Measurements from ENCODE around the gene SKOR1. TPM values are rescaled to one million over a fixed set of nuclear protein-coding genes. Genes with fewer than 3 reads are reported as not detected.

Gene SKOR1
- total and polyA plus RNA-seq, 2 of the 4 experiments (the other 2 are of a cell fraction) = 0.03 TPM; not detected in 1

DNA sequence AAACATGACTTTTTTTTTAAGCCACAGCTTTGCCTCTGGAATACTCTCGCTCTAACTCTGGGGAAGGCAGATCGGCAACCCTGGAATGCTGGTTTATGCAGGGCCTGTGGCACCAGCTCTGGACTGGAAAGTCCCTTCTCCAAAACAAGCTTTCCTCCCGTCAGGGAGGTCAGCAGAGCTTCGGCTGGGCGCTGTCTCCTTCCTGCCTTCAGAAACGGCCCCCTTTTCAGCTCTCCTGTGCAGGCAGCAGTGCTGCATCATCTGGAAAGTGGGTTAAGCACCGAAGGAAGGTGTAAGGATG lies 42.7 kb upstream of the SKOR1 start:
- 0 out of 2 replicates have a peak, but pooled peaks cover 3% of the 10 kb centered on the region for H4K20me1 ChIP-seq (ENCODE audit: insufficient read depth, low read length)
- H2AFZ ChIP-seq (replicated peaks; ENCODE audit: low read length, poor library complexity) = no peak overlapping the region
- no peak overlapping the region for H3K18ac ChIP-seq (ENCODE audit: low read depth, low read length)
- H3K27me3 ChIP-seq (ENCODE audit: control insufficient read depth, insufficient read depth, low read length) = no peaks in the 10 kb centered on the region
- CTCF ChIA-PET = no interaction called here
- POLR2A ChIA-PET (ENCODE audit: unreplicated experiment) = no interaction called here
- no peak overlapping the region for H3K23ac ChIP-seq (ENCODE audit: low read depth, low read length)
- no peak overlapping the region for H4K91ac ChIP-seq (ENCODE audit: insufficient read depth, low read depth, low read length)
- H2AK9ac ChIP-seq (replicated peaks; ENCODE audit: low read depth, low read length, poor library complexity) = no peak overlapping the region
- no peak overlapping the region for H2BK120ac ChIP-seq (ENCODE audit: low read depth, low read length)
- TF ChIP-seq, protein P1, sequence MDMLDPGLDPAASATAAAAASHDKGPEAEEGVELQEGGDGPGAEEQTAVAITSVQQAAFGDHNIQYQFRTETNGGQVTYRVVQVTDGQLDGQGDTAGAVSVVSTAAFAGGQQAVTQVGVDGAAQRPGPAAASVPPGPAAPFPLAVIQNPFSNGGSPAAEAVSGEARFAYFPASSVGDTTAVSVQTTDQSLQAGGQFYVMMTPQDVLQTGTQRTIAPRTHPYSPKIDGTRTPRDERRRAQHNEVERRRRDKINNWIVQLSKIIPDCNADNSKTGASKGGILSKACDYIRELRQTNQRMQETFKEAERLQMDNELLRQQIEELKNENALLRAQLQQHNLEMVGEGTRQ (IDR thresholded peaks at IDR 0.05; ENCODE audit: low read depth, low read length) = no peak
- TF ChIP-seq BHLHE40 (IDR thresholded peaks at IDR 0.05; ENCODE audit: low read depth, low read length) = no peak
- TF ChIP-seq CHD1 (IDR thresholded peaks at IDR 0.05; ENCODE audit: low read depth, low read length) = no peak
- no peak for TF ChIP-seq MXI1 (IDR thresholded peaks at IDR 0.05; ENCODE audit: borderline replicate concordance, low read depth, low read length)
- TF ChIP-seq RAD21 (IDR thresholded peaks at IDR 0.05; ENCODE audit: low read length) = no peak
- TF ChIP-seq, protein P2, sequence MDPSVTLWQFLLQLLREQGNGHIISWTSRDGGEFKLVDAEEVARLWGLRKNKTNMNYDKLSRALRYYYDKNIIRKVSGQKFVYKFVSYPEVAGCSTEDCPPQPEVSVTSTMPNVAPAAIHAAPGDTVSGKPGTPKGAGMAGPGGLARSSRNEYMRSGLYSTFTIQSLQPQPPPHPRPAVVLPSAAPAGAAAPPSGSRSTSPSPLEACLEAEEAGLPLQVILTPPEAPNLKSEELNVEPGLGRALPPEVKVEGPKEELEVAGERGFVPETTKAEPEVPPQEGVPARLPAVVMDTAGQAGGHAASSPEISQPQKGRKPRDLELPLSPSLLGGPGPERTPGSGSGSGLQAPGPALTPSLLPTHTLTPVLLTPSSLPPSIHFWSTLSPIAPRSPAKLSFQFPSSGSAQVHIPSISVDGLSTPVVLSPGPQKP (IDR thresholded peaks at IDR 0.05; ENCODE audit: borderline replicate concordance, low read depth, low read length) = no peak
- no peak for TF ChIP-seq MAZ (IDR thresholded peaks at IDR 0.05; ENCODE audit: borderline replicate concordance, low read depth, low read length)
- no peak for TF ChIP-seq MAFK (IDR thresholded peaks at IDR 0.05; ENCODE audit: low read depth, low read length)
- TF ChIP-seq, protein P3, sequence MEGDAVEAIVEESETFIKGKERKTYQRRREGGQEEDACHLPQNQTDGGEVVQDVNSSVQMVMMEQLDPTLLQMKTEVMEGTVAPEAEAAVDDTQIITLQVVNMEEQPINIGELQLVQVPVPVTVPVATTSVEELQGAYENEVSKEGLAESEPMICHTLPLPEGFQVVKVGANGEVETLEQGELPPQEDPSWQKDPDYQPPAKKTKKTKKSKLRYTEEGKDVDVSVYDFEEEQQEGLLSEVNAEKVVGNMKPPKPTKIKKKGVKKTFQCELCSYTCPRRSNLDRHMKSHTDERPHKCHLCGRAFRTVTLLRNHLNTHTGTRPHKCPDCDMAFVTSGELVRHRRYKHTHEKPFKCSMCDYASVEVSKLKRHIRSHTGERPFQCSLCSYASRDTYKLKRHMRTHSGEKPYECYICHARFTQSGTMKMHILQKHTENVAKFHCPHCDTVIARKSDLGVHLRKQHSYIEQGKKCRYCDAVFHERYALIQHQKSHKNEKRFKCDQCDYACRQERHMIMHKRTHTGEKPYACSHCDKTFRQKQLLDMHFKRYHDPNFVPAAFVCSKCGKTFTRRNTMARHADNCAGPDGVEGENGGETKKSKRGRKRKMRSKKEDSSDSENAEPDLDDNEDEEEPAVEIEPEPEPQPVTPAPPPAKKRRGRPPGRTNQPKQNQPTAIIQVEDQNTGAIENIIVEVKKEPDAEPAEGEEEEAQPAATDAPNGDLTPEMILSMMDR (conservative IDR thresholded peaks at IDR 0.05; ENCODE audit: low read depth, low read length) = no peak
- no peak for TF ChIP-seq FOS (IDR thresholded peaks at IDR 0.05; ENCODE audit: low read depth, low read length)
- no peak for TF ChIP-seq NFE2L2 (IDR thresholded peaks at IDR 0.05; ENCODE audit: low read depth, low read length)
- no peak for TF ChIP-seq POLR2A (IDR thresholded peaks at IDR 0.05; ENCODE audit: low read depth, low read length)
- TF ChIP-seq RCOR1 (IDR thresholded peaks at IDR 0.05; ENCODE audit: insufficient replicate concordance, low read length) = no peak
- TF ChIP-seq SMC3 (IDR thresholded peaks at IDR 0.05; ENCODE audit: low read depth, low read length) = no peak
- TF ChIP-seq CEBPB (IDR thresholded peaks at IDR 0.05; ENCODE audit: low read depth, low read length) = no peak
- TF ChIP-seq RFX5 (IDR thresholded peaks at IDR 0.05; ENCODE audit: low read depth, low read length) = no peak
- H3K56ac ChIP-seq (ENCODE audit: extremely low read depth, insufficient read depth, low read length) = no peak overlapping the region
- H4K5ac ChIP-seq (ENCODE audit: low read depth, low read length) = no peak overlapping the region
- H3K4me2 ChIP-seq (ENCODE audit: low read depth, low read length) = no peak overlapping the region
- intact Hi-C loops (cut with micrococcal nuclease) = no loop called here
- dilution Hi-C loops (cut with HindIII; ENCODE audit: low sequenced_read_pairs, unreplicated experiment) = no loop called here
- DNase-seq (no peak), ATAC-seq (ENCODE audit: low read depth) (no peak)
- no TSS peak for BruUV-seq (replicated peaks)
- no peak overlapping the region for H4K8ac ChIP-seq (ENCODE audit: low read depth in 2 of 2, low read length in 2 of 2)
- no peaks in the 10 kb centered on the region for H3K4me1 ChIP-seq (ENCODE audit: control insufficient read depth, insufficient read depth, low read length)
- no peak overlapping the region for H3K9ac ChIP-seq (ENCODE audit: low read depth, low read length)
- no peak overlapping the region for H2BK20ac ChIP-seq (ENCODE audit: low read depth, low read length)
- H3K14ac ChIP-seq (replicated peaks; ENCODE audit: low read depth, low read length) = no peak overlapping the region
- H2AK5ac ChIP-seq (ENCODE audit: low read depth, low read length) = no peak overlapping the region
- in situ Hi-C loops (cut with MboI; ENCODE audit: low sequenced_read_pairs) = no loop called here
- H3K36me3 ChIP-seq (ENCODE audit: control insufficient read depth, insufficient read depth, low read length) = peaks cover 4% of the 10 kb centered on the region; the same call in 1 of the 2 replicates
- no peaks in the 10 kb centered on the region for H3K79me1 ChIP-seq (ENCODE audit: low read depth in 1 of 2, low read length in 2 of 2)
- no peaks in the 10 kb centered on the region for H3K9me1 ChIP-seq (ENCODE audit: insufficient read depth, low read length)
- H3K4me3 ChIP-seq (ENCODE audit: insufficient read depth, low read depth, low read length) = no peak overlapping the region
- H3K27ac ChIP-seq (ENCODE audit: insufficient read depth, low read length) = no peak overlapping the region
- no peak overlapping the region for H2BK15ac ChIP-seq (ENCODE audit: low read depth, low read length)
- no peak overlapping the region for H2BK5ac ChIP-seq (ENCODE audit: low read depth, low read length, poor library complexity, severe bottlenecking)
- H3K9me3 ChIP-seq (ENCODE audit: control insufficient read depth, insufficient read depth, low read length) = no peaks in the 10 kb centered on the region
- H3K4ac ChIP-seq (ENCODE audit: low read depth, low read length) = no peak overlapping the region
- WGBS, 2 experiments (ENCODE audit: extremely low coverage in 2 of 2, insufficient read length in 1 of 2) = no CpG with 5 or more reads among the region's 7 CpGs
